H1 (cell line): ENCODE results near the gene CFAP74. TPM values are rescaled to one million over a fixed set of nuclear protein-coding genes. Genes with fewer than 3 reads are reported as not detected.

Source experiments
- CTCF ChIA-PET: fragments of 300-600 bp; sonication (Branson Sonifier 250); formaldehyde crosslinking; loops from one replicate; lab custom pipeline; 2021; ENCODE audit not compliant: partially characterized antibody; lab: Charles Lee
- POLR2A ChIA-PET: fragments of 300-600 bp; sonication (Branson Sonifier 250); formaldehyde crosslinking; loops from one replicate; lab custom pipeline; 2021; ENCODE audit warnings: inconsistent platforms; ENCODE audit not compliant: partially characterized antibody; lab: Charles Lee
- DNase-seq, 2 experiments: peaks; one replicate each; pipeline versions ENCODE4 v3.0.0 to v3.0.0-alpha.2; 2010 to 2022; ENCODE audit warnings: low spot score in 2 of 2, low read depth in 1 of 2, mixed read lengths in 1 of 2
- FAIRE-seq: peaks from 2 replicates; lab custom pipeline; 2011; peaks lifted over from hg19 to GRCh38; lab: Jason Lieb, UNC
- H2AFZ ChIP-seq: 2 replicates; pipeline ENCODE4 v1.8.1; 2012; ENCODE audit warnings: low read length, inconsistent platforms
- H2AK5ac ChIP-seq: 2 replicates; pipeline ENCODE4 v1.6.1; 2013; ENCODE audit warnings: low read depth, low read length
- H2BK120ac ChIP-seq: replicated peaks from 2 replicates; pipeline ENCODE3; 2013; ENCODE audit warnings: low read depth, low read length, inconsistent platforms
- H2BK12ac ChIP-seq: 2 replicates; pipeline ENCODE4 v1.6.1; 2013; ENCODE audit warnings: low read depth, low read length
- H2BK15ac ChIP-seq: 2 replicates; pipeline ENCODE4 v1.6.1; 2013; ENCODE audit warnings: low read length
- H2BK20ac ChIP-seq: 2 replicates; pipeline ENCODE4 v1.6.1; 2013; ENCODE audit warnings: low read length
- H2BK5ac ChIP-seq: 2 replicates; pipeline ENCODE4 v1.6.1; 2013; ENCODE audit warnings: low read depth, low read length
- H3K14ac ChIP-seq: 2 replicates; pipeline ENCODE4 v1.6.1; 2013; ENCODE audit warnings: inconsistent platforms; ENCODE audit not compliant: insufficient read length
- H3K18ac ChIP-seq: 2 replicates; pipeline ENCODE4 v1.6.1; 2013; ENCODE audit warnings: low read length; ENCODE audit errors: extremely low read depth
- H3K23ac ChIP-seq: 2 replicates; pipeline ENCODE4 v1.6.1; 2013; ENCODE audit warnings: inconsistent platforms; ENCODE audit not compliant: insufficient read length
- H3K23me2 ChIP-seq: 2 replicates; pipeline ENCODE4 v1.6.1; 2013; ENCODE audit warnings: low read depth, low read length
- H3K27ac ChIP-seq: 2 replicates; pipeline ENCODE4 v1.6.1; 2011; ENCODE audit warnings: low read depth, low read length, inconsistent platforms
- H3K27me3 ChIP-seq, 4 experiments: replicated peaks in 1 of 4; 1 replicate in 1 of 4; 2 replicates in 3 of 4; pipeline versions ENCODE4 v1.6.1 to v1.8.1; 2011 to 2013; ENCODE audit warnings: low read length in 3 of 4, mild to moderate bottlenecking in 3 of 4, inconsistent platforms in 2 of 4, mixed read lengths in 2 of 4, moderate library complexity in 1 of 4; ENCODE audit not compliant: control insufficient read depth in 3 of 4, insufficient read depth in 3 of 4; ENCODE audit errors: extremely low read depth in 1 of 4
- H3K36me3 ChIP-seq, 4 experiments: 2 replicates each; pipeline versions ENCODE4 v1.6.1 to v1.8.1; 2011 to 2013; ENCODE audit warnings: mild to moderate bottlenecking in 4 of 4, low read length in 3 of 4, moderate library complexity in 2 of 4, control low read depth in 1 of 4, inconsistent platforms in 1 of 4; ENCODE audit not compliant: insufficient read depth in 4 of 4, control insufficient read depth in 2 of 4
- H3K4ac ChIP-seq: replicated peaks from 2 replicates; pipeline ENCODE3; 2013; ENCODE audit warnings: low read length, low read depth, mixed read lengths, inconsistent platforms; ENCODE audit not compliant: insufficient read length
- H3K4me1 ChIP-seq, 4 experiments: replicated peaks in 1 of 4; 1 replicate in 1 of 4; 2 replicates in 3 of 4; pipeline versions ENCODE4 v1.6.1 to v1.8.1; 2011 to 2013; ENCODE audit warnings: low read length in 3 of 4, inconsistent platforms in 2 of 4, mixed read lengths in 1 of 4; ENCODE audit not compliant: insufficient read depth in 4 of 4, control insufficient read depth in 3 of 4
- H3K4me2 ChIP-seq, 2 experiments: 2 replicates each; pipeline versions ENCODE4 v1.6.1 to v1.8.1; 2011 to 2013; ENCODE audit warnings: low read depth in 2 of 2, low read length in 2 of 2, control low read depth in 1 of 2, inconsistent platforms in 1 of 2, mild to moderate bottlenecking in 1 of 2; ENCODE audit not compliant: insufficient read depth in 1 of 2
- H3K4me3 ChIP-seq, 4 experiments: fragments of 200-600, 300-600 bp in 1 of 4; sonication (generic), shearing (Covaris generic), sonication (Bioruptor Twin) in 1 of 4; 2 replicates each; pipeline versions ENCODE4 v1.5.1 to v1.8.1; 2011 to 2016; ENCODE audit warnings: low read length in 4 of 4, low read depth in 3 of 4, control low read depth in 2 of 4, inconsistent platforms in 2 of 4, mild to moderate bottlenecking in 2 of 4, mixed read lengths in 1 of 4, moderate library complexity in 1 of 4; ENCODE audit not compliant: insufficient read depth in 2 of 4; ENCODE audit errors: extremely low read depth in 1 of 4
- H3K56ac ChIP-seq: replicated peaks from 2 replicates; pipeline ENCODE3; 2013; ENCODE audit warnings: low read depth, mild to moderate bottlenecking, mixed read lengths, low read length, inconsistent platforms; ENCODE audit not compliant: insufficient read length
- H3K79me1 ChIP-seq: 2 replicates; pipeline ENCODE4 v1.6.1; 2013; ENCODE audit warnings: low read depth, low read length, control low read depth
- H3K79me2 ChIP-seq, 2 experiments: 2 replicates each; pipeline versions ENCODE4 v1.6.1 to v1.8.1; 2012 to 2013; ENCODE audit warnings: low read length in 2 of 2, mild to moderate bottlenecking in 2 of 2, inconsistent platforms in 1 of 2; ENCODE audit not compliant: insufficient read depth in 2 of 2, control insufficient read depth in 1 of 2
- H3K9ac ChIP-seq, 4 experiments: replicated peaks in 1 of 4; 1 replicate in 1 of 4; 2 replicates in 3 of 4; pipeline versions ENCODE4 v1.6.1 to v1.8.1; 2011 to 2013; ENCODE audit warnings: low read depth in 3 of 4, low read length in 3 of 4, control low read depth in 2 of 4, mild to moderate bottlenecking in 2 of 4, moderate library complexity in 2 of 4, inconsistent platforms in 1 of 4; ENCODE audit errors: extremely low read depth in 1 of 4
- H3K9me3 ChIP-seq, 2 experiments: 2 replicates each; pipeline versions ENCODE4 v1.6.1 to v1.8.1; 2012 to 2013; ENCODE audit warnings: mild to moderate bottlenecking in 2 of 2, moderate library complexity in 2 of 2, control low read depth in 1 of 2, inconsistent platforms in 1 of 2, low read depth in 1 of 2, low read length in 1 of 2, mixed read lengths in 1 of 2; ENCODE audit not compliant: insufficient read depth in 2 of 2
- H4K20me1 ChIP-seq, 2 experiments: replicated peaks in 1 of 2; 2 replicates each; pipeline versions ENCODE3 to v1.8.1; 2011 to 2013; ENCODE audit warnings: inconsistent platforms in 2 of 2, low read length in 2 of 2, mild to moderate bottlenecking in 1 of 2; ENCODE audit not compliant: insufficient read depth in 2 of 2, control insufficient read depth in 1 of 2
- H4K5ac ChIP-seq: 2 replicates; pipeline ENCODE4 v1.6.1; 2013; ENCODE audit warnings: low read length, low read depth, mixed read lengths, inconsistent platforms; ENCODE audit not compliant: insufficient read length
- H4K8ac ChIP-seq: 2 replicates; pipeline ENCODE4 v1.8.0; 2013; ENCODE audit warnings: mild to moderate bottlenecking, moderate library complexity, low read length, inconsistent platforms; ENCODE audit not compliant: insufficient read depth; ENCODE audit errors: extremely low read depth
- H4K91ac ChIP-seq: replicated peaks from 2 replicates; pipeline ENCODE3; 2013; ENCODE audit warnings: low read length, mixed read lengths, inconsistent platforms; ENCODE audit not compliant: insufficient read length
- BACH1 ChIP-seq: IDR thresholded peaks from 2 replicates; pipeline ENCODE4 v1.6.1; 2012; ENCODE audit warnings: low read length, improper control_type of control experiment
- EP300 ChIP-seq, 2 experiments: IDR thresholded peaks; 1 replicate in 1 of 2; 2 replicates in 1 of 2; pipeline ENCODE4 v1.6.1; 2011 to 2012; ENCODE audit warnings: low read depth in 2 of 2, low read length in 2 of 2, mild to moderate bottlenecking in 2 of 2, borderline replicate concordance in 1 of 2, inconsistent platforms in 1 of 2, moderate library complexity in 1 of 2
- POLR2A ChIP-seq, 2 experiments: IDR thresholded peaks; 1 replicate in 1 of 2; 2 replicates in 1 of 2; pipeline ENCODE4 v1.6.1; 2011; ENCODE audit warnings: low read depth in 2 of 2, low read length in 2 of 2, mild to moderate bottlenecking in 2 of 2; ENCODE audit errors: control extremely low read depth in 1 of 2
- TAF7 ChIP-seq: optimal IDR thresholded peaks from 2 replicates; pipeline ENCODE3; 2011; ENCODE audit warnings: low read depth, mild to moderate bottlenecking, inconsistent platforms, low read length, moderate library complexity, borderline replicate concordance
- WGBS, 2 experiments: shearing (Covaris generic) in 1 of 2; methylation state at CpG; one replicate each; pipeline versions ENCODE4 v1.1.6 to v1.1.7; 2013 to 2015; ENCODE audit warnings: low lambda C conversion rate in 2 of 2, mixed read lengths in 2 of 2, inconsistent platforms in 1 of 2, low coverage in 1 of 2, missing lambda C conversion rate in 1 of 2; ENCODE audit not compliant: insufficient replicate concordance in 2 of 2, insufficient coverage in 1 of 2, insufficient read length in 1 of 2; ENCODE audit errors: extremely low coverage in 1 of 2, missing lambda C conversion rate in 1 of 2; 5-methylcytosine and 5-hydroxymethylcytosine counted together
- polyA plus RNA-seq, 7 experiments: library from polyadenylated mRNA; depleted of rRNA in 3 of 7; stranded (reverse) in 5 of 7; unstranded in 2 of 7; fragments of >200 nt in 5 of 7; fragments of 200-250 nt in 2 of 7; gene quantifications; 1 replicate in 5 of 7; 2 replicates in 1 of 7; 4 replicates in 1 of 7; pipeline versions ENCODE4 v1.2.1 to v1.2.3, GENCODE V29; 2011 to 2013; ENCODE audit warnings: missing spikeins in 2 of 7, mixed read lengths in 2 of 7
- total RNA-seq: library from RNA; stranded (reverse); fragmentation: NEBNext Ultra II Directional; extraction: Animal tissue kit (Norgen Biotek cat#: 25700); gene quantifications from 2 replicates; pipeline ENCODE4 v1.2.1, GENCODE V29; 2021

Gene CFAP74
- total and polyA plus RNA-seq, 2 of the 8 experiments (the other 6 are each of a cell fraction or from before 2014, with no cell fraction given), result 0.09 to 0.20 TPM

DNA sequence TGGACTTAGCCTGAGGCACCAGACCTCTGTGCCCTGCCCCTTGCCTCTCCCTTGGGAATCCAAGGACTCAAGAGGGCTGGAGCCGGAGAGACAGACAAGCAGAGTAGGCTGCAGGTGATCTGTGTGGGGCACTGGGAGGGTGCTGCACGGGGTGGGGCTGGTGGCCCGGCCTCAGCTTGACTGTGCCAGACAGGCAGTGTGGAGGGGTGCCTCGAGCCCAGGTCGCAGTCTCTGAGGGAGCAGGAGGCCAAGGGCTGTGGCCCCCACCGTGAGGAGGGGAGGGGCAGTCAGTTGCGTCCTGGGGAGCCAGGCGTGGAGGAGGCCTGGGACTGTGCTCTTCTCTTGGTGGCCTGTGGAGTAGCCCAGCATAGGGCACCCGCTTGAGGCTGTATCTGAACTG is 19.6 kb upstream of the CFAP74 start:
- Histone ChIP-seq H2BK20ac (no peak overlapping the region), H2BK12ac (no peak overlapping the region), H4K8ac (no peak overlapping the region), H2AFZ (no peak overlapping the region), H3K23ac (no peak overlapping the region), H3K9me3 (no peaks in the 10 kb centered on the region), H3K9ac (no peak overlapping the region), H3K4me3 (no peak overlapping the region), H4K91ac (no peak overlapping the region), H2BK15ac (no peak overlapping the region), H2AK5ac (no peak overlapping the region), H3K27me3 (peaks cover 3 to 19% (median 13%) of the 10 kb centered on the region in 4 experiments), H3K79me2 (no peaks in the 10 kb centered on the region), H3K36me3 (no peaks in the 10 kb centered on the region), H3K4me2 (no peak overlapping the region), H4K5ac (no peak overlapping the region), H2BK5ac (no peak overlapping the region), H3K4me1 (peaks cover 0 to 10% (median 3%) of the 10 kb centered on the region in 4 experiments; a peak in 4 of 7 replicates), H3K79me1 (no peaks in the 10 kb centered on the region), H3K27ac (no peak overlapping the region), H2BK120ac (no peak overlapping the region), H3K4ac (no peak overlapping the region), H3K14ac (no peak overlapping the region), H4K20me1 (peaks cover 0 to 4% of the 10 kb centered on the region in 2 experiments), H3K56ac (no peak overlapping the region), H3K18ac (no peak overlapping the region), H3K23me2 (peaks cover 7% of the 10 kb centered on the region; the same call in 1 of the 2 replicates)
- FAIRE-seq, result no peak
- CTCF ChIA-PET, result interaction anchor here (0.6 to 8.0 kb wide), 6 partner anchors 22 to 79 kb away, joined by 3 to 66 read pairs (median 4); no protein-coding TSS in a partner anchor
- WGBS, 2 experiments, result 80% methylated on average over 9 of the region's 9 CpGs; no CpG with 5 or more reads in 1 of the 2 experiments
- DNase-seq, result no peak
- TF ChIP-seq TAF7 (no peak), POLR2A (IDR thresholded peaks at IDR 0.05; ENCODE audit: control extremely low read depth in 1 of 2, low read depth in 2 of 2, low read length in 2 of 2) (no peak), BACH1 (no peak), EP300 (IDR thresholded peaks at IDR 0.05; ENCODE audit: borderline replicate concordance in 1 of 2, low read depth in 2 of 2, low read length in 2 of 2) (no peak)
- POLR2A ChIA-PET, result no interaction called here
